T-helper 2 cell treated with Interferon-gamma antibody and Interleukin-4, amounts not matched to agents 100 ng/mL and 5 ng/mL, for 36 hours (primary cell): Measurements from ENCODE around the gene NHSL2. TPM values are rescaled to one million over a fixed set of nuclear protein-coding genes. Genes with fewer than 3 reads are reported as not detected.
"Not testable (repeated sequence)": the region's sequence is repeated elsewhere in the genome, so short reads cannot be mapped to it uniquely, and the experiment has no call there.

ENCODE experiments used
- intact Hi-C: fragments of 100-400 bp; cut with micrococcal nuclease; formaldehyde crosslinking; loops from one replicate; pipeline ENCODE4 v1.15.1; 2023
- total RNA-seq: library from RNA; stranded (reverse); gene quantifications from 2 replicates; pipeline ENCODE4 v1.2.3, GENCODE V29; 2022

NHSL2 gene
- total RNA-seq, 1 donor from 2014 or later: 1.2 TPM

DNA sequence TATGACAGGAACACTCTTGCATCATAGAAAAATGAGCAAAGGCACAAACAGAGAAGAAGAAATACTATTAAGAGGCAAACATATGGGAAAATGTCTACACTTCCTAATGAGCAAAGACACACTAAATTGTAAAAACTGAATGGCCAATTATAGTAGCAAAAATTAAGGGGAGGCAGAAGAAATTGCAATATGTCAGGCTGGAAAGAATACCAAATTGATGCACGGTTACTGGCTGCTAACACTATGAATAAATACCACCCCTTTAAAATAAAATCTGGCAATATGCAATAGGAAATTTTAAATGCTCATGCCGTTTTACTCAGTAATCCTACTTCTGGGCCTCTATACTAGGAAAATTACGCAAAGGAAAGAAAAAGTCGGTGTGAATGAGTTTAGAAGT lies 254.9 kb downstream of the NHSL2 start:
- intact Hi-C loops: no loop called here

DNA sequence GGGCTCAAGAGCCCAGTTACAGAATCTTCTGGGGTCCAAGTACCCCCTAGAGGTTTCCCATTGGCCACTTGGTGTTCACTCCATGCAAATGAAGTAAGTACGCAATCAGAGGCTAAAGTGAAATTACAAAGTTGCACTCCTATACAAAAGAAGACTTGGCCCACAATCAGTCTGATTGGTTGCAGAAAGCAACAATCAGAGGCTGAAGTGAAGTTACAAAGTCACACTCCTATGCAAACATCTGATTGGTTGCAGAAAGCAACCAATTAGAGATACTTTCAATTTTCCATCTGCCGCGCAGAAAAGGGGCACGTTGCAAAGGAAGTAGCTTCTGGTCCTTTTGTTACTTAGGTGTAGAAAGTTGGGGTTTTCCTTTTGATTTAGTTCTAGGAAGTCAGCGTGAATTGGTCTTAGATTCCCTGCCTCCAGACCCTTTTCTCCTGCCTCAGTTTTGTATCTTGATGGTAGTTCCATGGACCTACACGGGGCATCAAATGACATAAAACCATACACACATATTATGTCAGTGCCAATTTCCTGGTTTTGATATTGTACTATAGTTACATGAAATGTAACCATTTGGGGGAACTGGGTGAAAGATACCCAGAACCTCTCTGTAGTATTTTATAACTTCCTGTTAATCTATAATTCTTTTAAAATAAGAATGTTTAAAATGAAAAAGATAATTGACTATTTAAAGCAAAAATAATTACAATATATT lies 258.5 kb downstream of the NHSL2 start:
- intact Hi-C loops: no loop called here

GRCh38 chrX:72176289-72176688 lies 265.6 kb downstream of the NHSL2 start:
- intact Hi-C loops: not testable (repeated sequence)

GRCh38 chrX:72176981-72177380 lies 266.3 kb downstream of the NHSL2 start:
- intact Hi-C loops: no loop called here

GRCh38 chrX:72180539-72180938 lies 269.9 kb downstream of the NHSL2 start:
- intact Hi-C loops: loop anchor here (2.0 to 5.0 kb wide), 4 partner anchors 58 to 392 kb away; partner anchors contain the start of genes ERCC6L, HDAC8 and RPS4X

GRCh38 chrX:72181178-72182125 lies 270.8 kb downstream of the NHSL2 start, which contains the start of gene PIN4:
Gene PIN4, plus strand, starts transcription at chrX:72181757. Its CDS starts 29 bp downstream, at chrX:72181786.
- intact Hi-C loops: loop anchor here (1.0 to 5.0 kb wide), 5 partner anchors 40 to 391 kb away; partner anchors contain the start of genes ERCC6L, HDAC8 and RPS4X

GRCh38 chrX:72182924-72183323 lies 272.3 kb downstream of the NHSL2 start:
- intact Hi-C loops: loop anchor here (5.0 kb wide), 2 partner anchors 94 to 389 kb away; partner anchors contain the start of genes HDAC8 and RPS4X

- intact Hi-C loops: no loop called here
Measured at GRCh38 chrX:72201836-72202536, 291.3 kb downstream of the NHSL2 start.

Other genes with a start within 250 kb of the NHSL2 start
- not detected in 2 replicates for gene CXorf49, start 192.6 kb upstream of the NHSL2 start, total RNA-seq
- not detected in 2 replicates for gene CXorf49B, start 147.5 kb upstream of the NHSL2 start, total RNA-seq
- 0.16 and 0.18 TPM in 2 replicates for gene RTL5, start 221.1 kb downstream of the NHSL2 start, total RNA-seq